B cell (primary cell): ENCODE data around the gene MYADML2. TPM values are rescaled to one million over a fixed set of nuclear protein-coding genes. Genes with fewer than 3 reads are reported as not detected.

ENCODE experiments used
- ATAC-seq: fragments of 200-7000 bp; cut with Tn5 transposase; one replicate; pipeline ENCODE4 v1.10.0; 2021; ENCODE audit warnings: low read depth, mild to moderate bottlenecking, moderate number of reproducible peaks, moderate library complexity
- CTCF ChIA-PET: fragments of 350-600 bp; sonication (Branson Sonifier 250); formaldehyde crosslinking; loops from one replicate; lab custom pipeline; 2021; ENCODE audit warnings: antibody characterized with exemption, inconsistent platforms; lab: Charles Lee
- POLR2A ChIA-PET: fragments of 350-600 bp; sonication (Branson Sonifier 250); formaldehyde crosslinking; loops from one replicate; lab custom pipeline; 2021; ENCODE audit warnings: antibody characterized with exemption; lab: Charles Lee
- DNase-seq: peaks from one replicate; pipeline ENCODE4 v3.0.0; 2013
- H2AFZ ChIP-seq: 2 replicates; pipeline ENCODE4 v1.6.1; 2012; ENCODE audit warnings: mild to moderate bottlenecking, low read depth, low read length; ENCODE audit not compliant: insufficient read depth, poor library complexity, severe bottlenecking
- H3K27ac ChIP-seq, 2 donors: 1 replicate in 1 of 2; 2 replicates in 1 of 2; pipeline ENCODE4 v1.5.1; 2012 to 2013; ENCODE audit warnings: low read length in 2 of 2, mild to moderate bottlenecking in 2 of 2, moderate library complexity in 1 of 2
- H3K27me3 ChIP-seq, 4 experiments: fragments of 200-600 bp in 1 of 4; sonication (generic) in 1 of 4; replicated peaks in 1 of 4; 1 replicate in 2 of 4; 2 replicates in 2 of 4; pipeline versions ENCODE4 v1.6.1 to v1.7.0; 2013 to 2016; ENCODE audit warnings: low read length in 3 of 4, mild to moderate bottlenecking in 2 of 4, mixed read lengths in 1 of 4, moderate library complexity in 1 of 4; ENCODE audit not compliant: insufficient read depth in 4 of 4, control insufficient read depth in 3 of 4; ENCODE audit errors: control extremely low read depth in 1 of 4
- H3K36me3 ChIP-seq, 2 experiments: replicated peaks in 1 of 2; 1 replicate in 1 of 2; 2 replicates in 1 of 2; pipeline versions ENCODE4 v1.6.1 to v1.7.1; 2013; ENCODE audit warnings: low read length in 1 of 2; ENCODE audit not compliant: insufficient read depth in 2 of 2, control insufficient read depth in 1 of 2; ENCODE audit errors: control extremely low read depth in 1 of 2, extremely low read depth in 1 of 2
- H3K4me1 ChIP-seq, 2 donors: fragments of 200-600 bp in 1 of 2; sonication (generic) in 1 of 2; 1 replicate in 1 of 2; 2 replicates in 1 of 2; pipeline versions ENCODE4 v1.5.1 to v1.6.1; 2013 to 2017; ENCODE audit warnings: low read length in 2 of 2; ENCODE audit not compliant: control insufficient read depth in 2 of 2, insufficient read depth in 2 of 2
- H3K4me2 ChIP-seq: replicated peaks from 2 replicates; pipeline ENCODE3; 2012; ENCODE audit warnings: mild to moderate bottlenecking, low read depth, low read length; ENCODE audit not compliant: poor library complexity, severe bottlenecking
- H3K4me3 ChIP-seq, 5 experiments: fragments of 200-600 bp in 1 of 5; sonication (generic) in 1 of 5; 1 replicate in 3 of 5; 2 replicates in 2 of 5; pipeline versions ENCODE4 v1.5.1 to v1.7.0; 2011 to 2016; ENCODE audit warnings: low read length in 4 of 5, mild to moderate bottlenecking in 4 of 5, low read depth in 2 of 5, control low read depth in 1 of 5, moderate library complexity in 1 of 5; ENCODE audit not compliant: insufficient read depth in 1 of 5; ENCODE audit errors: control extremely low read depth in 1 of 5, extremely low read depth in 1 of 5
- H3K79me2 ChIP-seq: fragments of 200-600 bp; sonication (generic); one replicate; pipeline ENCODE4 v1.6.0; 2016; ENCODE audit warnings: low read length; ENCODE audit not compliant: control insufficient read depth, insufficient read depth
- H3K9ac ChIP-seq: fragments of 200-600 bp; sonication (generic); 2 replicates; pipeline ENCODE4 v1.6.1; 2017; ENCODE audit warnings: mild to moderate bottlenecking, low read length, moderate library complexity
- H3K9me3 ChIP-seq, 3 donors: one replicate each; pipeline versions ENCODE4 v1.6.1 to v1.7.1; 2013; ENCODE audit warnings: low read length in 2 of 3; ENCODE audit not compliant: control insufficient read depth in 2 of 3, insufficient read depth in 1 of 3; ENCODE audit errors: control extremely low read depth in 1 of 3
- H4K20me1 ChIP-seq: 2 replicates; pipeline ENCODE4 v1.6.0; 2012; ENCODE audit warnings: mild to moderate bottlenecking, low read length; ENCODE audit not compliant: insufficient read depth, control insufficient read depth, poor library complexity, severe bottlenecking
- H3K27ac Mint-ChIP-seq: one replicate; pipeline ENCODE4 v1.8.0; 2021; ENCODE audit warnings: mixed read lengths
- H3K27me3 Mint-ChIP-seq: one replicate; pipeline ENCODE4 v1.8.0; 2021; ENCODE audit warnings: mixed read lengths
- H3K4me1 Mint-ChIP-seq: one replicate; pipeline ENCODE4 v1.8.0; 2021; ENCODE audit warnings: mixed read lengths
- H3K4me3 Mint-ChIP-seq: one replicate; pipeline ENCODE4 v1.8.0; 2021; ENCODE audit warnings: mixed read lengths
- H3K9me3 Mint-ChIP-seq: one replicate; pipeline ENCODE4 v1.8.0; 2022; ENCODE audit warnings: mixed read lengths; ENCODE audit not compliant: insufficient read depth
- CTCF ChIP-seq: fragments of 200-600 bp; IDR thresholded peaks from one replicate; pipeline ENCODE4 v1.8.0; 2022; ENCODE audit warnings: antibody characterized with exemption, mild to moderate bottlenecking
- EZH2 ChIP-seq: IDR thresholded peaks from 2 replicates; pipeline ENCODE4 v1.6.1; 2012; ENCODE audit warnings: borderline replicate concordance, low read depth, mild to moderate bottlenecking, moderate library complexity, low read length; ENCODE audit not compliant: insufficient read depth, poor library complexity, severe bottlenecking
- WGBS: methylation state at CpG from one replicate; pipeline ENCODE4 v1.1.5; 2013; ENCODE audit warnings: missing lambda C conversion rate; ENCODE audit not compliant: insufficient coverage; 5-methylcytosine and 5-hydroxymethylcytosine counted together
- intact Hi-C: fragments of 100-400 bp; cut with micrococcal nuclease; formaldehyde crosslinking; loops from one replicate; pipeline ENCODE4 v1.10.0; 2022
- polyA plus RNA-seq: library from polyadenylated mRNA; depleted of rRNA; stranded (reverse); fragments of >200 nt; gene quantifications from 2 replicates; pipeline ENCODE4 v1.2.3, GENCODE V29; 2012
- total RNA-seq, 2 donors: library from RNA; stranded (reverse); fragments of 120-200 nt in 1 of 2; gene quantifications; 1 replicate in 1 of 2; 2 replicates in 1 of 2; pipeline versions ENCODE4 v1.2.3 to v1.2.4, GENCODE V29; 2013 to 2022

The MYADML2 gene
- total and polyA plus RNA-seq, 2 donors (not counting 1 experiment from before 2014, with no cell fraction given), result not detected

- H3K27me3 ChIP-seq, result peaks cover 0 to 23% (median 9%) of the 10 kb centered on the region in 4 experiments
- 1% methylated on average over 94 of the region's 98 CpGs for WGBS
- H3K79me2 ChIP-seq, result peaks cover 38% of the 10 kb centered on the region
- peaks cover 26 to 35% of the 10 kb centered on the region in 2 donors for H3K4me1 ChIP-seq
- ChIA-PET CTCF (interaction anchor here (0.5 to 3.5 kb wide), 8 partner anchors 8 to 148 kb away, joined by 3 to 16 read pairs (median 3); no protein-coding TSS in a partner anchor), POLR2A (interaction anchor here (0.6 to 1.5 kb wide), 5 partner anchors 8 to 56 kb away, joined by 3 to 8 read pairs (median 3); partner anchors contain the start of gene SIRT7)
- no peaks in the 10 kb centered on the region for H3K36me3 ChIP-seq
- Mint-ChIP-seq H3K4me1 (peaks cover 22% of the 10 kb centered on the region), H3K27ac (peak within 1 kb of the TSS; percentile 86), H3K27me3 (peaks cover 10% of the 10 kb centered on the region), H3K4me3 (peak within 1 kb of the TSS; percentile 87), H3K9me3 (no peaks in the 10 kb centered on the region)
- H4K20me1 ChIP-seq, result peaks cover 35% of the 10 kb centered on the region
- peak; percentile 97 for DNase-seq
- H3K4me3 ChIP-seq, result peak within 1 kb of the TSS; percentile 40 to 78 (median 65)
- H3K4me2 ChIP-seq, result peak within 1 kb of the TSS; percentile 91
- ATAC-seq, result peak; percentile 71
- intact Hi-C loops, result loop anchor here (1.0 to 5.0 kb wide), 6 partner anchors 9 to 96 kb away; partner anchors contain the start of genes ALYREF, ANAPC11, ARHGDIA and ASPSCR1
- TF ChIP-seq CTCF (peak; percentile 52), EZH2 (no peak)
- peak within 1 kb of the TSS; percentile 66 for H3K9ac ChIP-seq
- no peaks in the 10 kb centered on the region for H3K9me3 ChIP-seq
- H2AFZ ChIP-seq, result peak within 1 kb of the TSS; percentile 87
- peak within 1 kb of the TSS; percentile 26 to 85 for H3K27ac ChIP-seq
Measured at GRCh38 chr17:81927653-81928543, 19.1 kb downstream of the MYADML2 start, which contains the start of gene MAFG. Gene MAFG, minus strand, starts transcription at chr17:81927735. Its CDS starts 4,550 bp downstream, at chr17:81923185.
